H9 (cell line): Measurements from ENCODE around the gene MCCC1. TPM values are rescaled to one million over a fixed set of nuclear protein-coding genes. Genes with fewer than 3 reads are reported as not detected.

ENCODE experiments used
- DNase-seq: peaks from one replicate; pipeline ENCODE4 v3.0.0-alpha.2; 2017
- H2AFZ ChIP-seq: one replicate; pipeline ENCODE4 v1.6.1; 2013; ENCODE audit warnings: mild to moderate bottlenecking, low read length, control low read depth, moderate library complexity
- H2AK5ac ChIP-seq: 2 replicates; pipeline ENCODE4 v1.6.1; 2013; ENCODE audit warnings: low read length, control low read depth, mixed read lengths; ENCODE audit not compliant: insufficient read length
- H2BK120ac ChIP-seq: one replicate; pipeline ENCODE4 v1.6.1; 2013; ENCODE audit warnings: low read depth, mild to moderate bottlenecking, low read length, control low read depth, inconsistent platforms; ENCODE audit not compliant: poor library complexity, severe bottlenecking
- H2BK12ac ChIP-seq: 2 replicates; pipeline ENCODE4 v1.6.1; 2013; ENCODE audit warnings: low read length, control low read depth, mixed read lengths, low read depth; ENCODE audit not compliant: insufficient read length
- H2BK15ac ChIP-seq: 2 replicates; pipeline ENCODE4 v1.6.1; 2013; ENCODE audit warnings: low read depth, low read length, control low read depth
- H2BK20ac ChIP-seq: one replicate; pipeline ENCODE4 v1.6.1; 2013; ENCODE audit warnings: low read depth, mild to moderate bottlenecking, low read length, control low read depth, inconsistent platforms; ENCODE audit not compliant: poor library complexity, severe bottlenecking
- H2BK5ac ChIP-seq: 2 replicates; pipeline ENCODE4 v1.6.1; 2013; ENCODE audit warnings: low read length, control low read depth, mixed read lengths; ENCODE audit not compliant: insufficient read length
- H3K14ac ChIP-seq: 2 replicates; pipeline ENCODE4 v1.6.1; 2013; ENCODE audit warnings: low read length, control low read depth; ENCODE audit not compliant: insufficient read depth
- H3K18ac ChIP-seq: 2 replicates; pipeline ENCODE4 v1.6.1; 2013; ENCODE audit warnings: low read depth, mild to moderate bottlenecking, mixed read lengths, low read length, control low read depth; ENCODE audit not compliant: insufficient read length
- H3K23ac ChIP-seq: 2 replicates; pipeline ENCODE4 v1.6.1; 2013; ENCODE audit warnings: low read length, control low read depth, mixed read lengths, low read depth; ENCODE audit not compliant: insufficient read length
- H3K23me2 ChIP-seq: 2 replicates; pipeline ENCODE4 v1.6.1; 2013; ENCODE audit warnings: low read depth, mild to moderate bottlenecking, mixed read lengths, low read length, control low read depth; ENCODE audit not compliant: insufficient read length, poor library complexity, severe bottlenecking
- H3K27ac ChIP-seq: 2 replicates; pipeline ENCODE4 v1.5.1; 2013; ENCODE audit warnings: low read length, control low read depth, mixed read lengths, low read depth; ENCODE audit not compliant: insufficient read length
- H3K27me3 ChIP-seq: 2 replicates; pipeline ENCODE4 v1.6.1; 2013; ENCODE audit warnings: low read length, control low read depth, inconsistent platforms; ENCODE audit not compliant: insufficient read depth
- H3K4ac ChIP-seq: 2 replicates; pipeline ENCODE4 v1.6.1; 2013; ENCODE audit warnings: low read depth, mild to moderate bottlenecking, control low read depth, inconsistent platforms, low read length, moderate library complexity
- H3K4me1 ChIP-seq: 2 replicates; pipeline ENCODE4 v1.6.1; 2013; ENCODE audit warnings: low read length, control low read depth, inconsistent platforms; ENCODE audit not compliant: insufficient read depth
- H3K4me2 ChIP-seq: 2 replicates; pipeline ENCODE4 v1.6.1; 2013; ENCODE audit warnings: low read length, control low read depth, mixed read lengths; ENCODE audit not compliant: insufficient read length, insufficient read depth
- H3K56ac ChIP-seq: 2 replicates; pipeline ENCODE4 v1.6.1; 2013; ENCODE audit warnings: low read depth, mild to moderate bottlenecking, mixed read lengths, low read length, control low read depth; ENCODE audit not compliant: insufficient read length
- H3K79me1 ChIP-seq: 2 replicates; pipeline ENCODE4 v1.6.1; 2013; ENCODE audit warnings: low read depth, mild to moderate bottlenecking, moderate library complexity, low read length, control low read depth, inconsistent platforms; ENCODE audit not compliant: insufficient read depth, poor library complexity, severe bottlenecking
- H3K79me2 ChIP-seq: 2 replicates; pipeline ENCODE4 v1.6.1; 2013; ENCODE audit warnings: low read length, control low read depth, inconsistent platforms; ENCODE audit not compliant: insufficient read depth
- H3K9ac ChIP-seq: 2 replicates; pipeline ENCODE4 v1.6.1; 2013; ENCODE audit warnings: low read length, control low read depth, mixed read lengths; ENCODE audit not compliant: insufficient read length; ENCODE audit errors: extremely low read depth
- H3K9me3 ChIP-seq: one replicate; pipeline ENCODE4 v1.6.1; 2013; ENCODE audit warnings: low read depth, low read length, inconsistent platforms; ENCODE audit not compliant: control insufficient read depth
- H3T11ph ChIP-seq: one replicate; pipeline ENCODE4 v1.6.1; 2013; ENCODE audit warnings: mild to moderate bottlenecking, low read length, control low read depth, inconsistent platforms
- H4K20me1 ChIP-seq: one replicate; pipeline ENCODE4 v1.6.1; 2013; ENCODE audit not compliant: control insufficient read depth, insufficient read length, insufficient read depth
- H4K5ac ChIP-seq: 2 replicates; pipeline ENCODE4 v1.6.1; 2013; ENCODE audit warnings: low read depth, mild to moderate bottlenecking, mixed read lengths, low read length, control low read depth; ENCODE audit not compliant: insufficient read length
- H4K8ac ChIP-seq: replicated peaks from 2 replicates; pipeline ENCODE4 v1.6.1; 2013; ENCODE audit warnings: low read length, control low read depth, mixed read lengths, low read depth; ENCODE audit not compliant: insufficient read length
- H4K91ac ChIP-seq: 2 replicates; pipeline ENCODE4 v1.6.1; 2013; ENCODE audit warnings: low read depth, mild to moderate bottlenecking, moderate library complexity, mixed read lengths, low read length, control low read depth; ENCODE audit not compliant: insufficient read length
- H3K27ac Mint-ChIP-seq, 3 experiments: 2 replicates in 2 of 3; 3 replicates in 1 of 3; pipeline ENCODE4 v1.8.0; 2020 to 2021; ENCODE audit warnings: mixed read lengths in 3 of 3, mild to moderate bottlenecking in 1 of 3, moderate library complexity in 1 of 3
- H3K27me3 Mint-ChIP-seq: 2 replicates; pipeline ENCODE4 v1.8.0; 2021; ENCODE audit warnings: low read depth, mild to moderate bottlenecking, moderate library complexity, mixed read lengths
- H3K36me3 Mint-ChIP-seq, 3 experiments: 2 replicates in 2 of 3; 3 replicates in 1 of 3; pipeline ENCODE4 v1.8.0; 2020 to 2021; ENCODE audit warnings: low read depth in 3 of 3, mixed read lengths in 3 of 3; ENCODE audit not compliant: insufficient read depth in 1 of 3
- H3K4me1 Mint-ChIP-seq, 2 experiments: 2 replicates each; pipeline ENCODE4 v1.8.0; 2020; ENCODE audit warnings: mixed read lengths in 2 of 2
- H3K4me3 Mint-ChIP-seq, 2 experiments: 2 replicates in 1 of 2; 3 replicates in 1 of 2; pipeline ENCODE4 v1.8.0; 2020 to 2021; ENCODE audit warnings: mild to moderate bottlenecking in 2 of 2, mixed read lengths in 2 of 2, moderate library complexity in 1 of 2
- H3K9me3 Mint-ChIP-seq, 2 experiments: 2 replicates in 1 of 2; 3 replicates in 1 of 2; pipeline ENCODE4 v1.8.0; 2020; ENCODE audit warnings: mild to moderate bottlenecking in 2 of 2, mixed read lengths in 2 of 2, moderate library complexity in 1 of 2
- WGBS: extraction: QIAGEN DNeasy Blood & Tissue Kit; methylation state at CpG from one replicate; pipeline ENCODE4 v1.1.7; 2013; ENCODE audit warnings: missing lambda C conversion rate, low lambda C conversion rate, mixed read lengths; ENCODE audit not compliant: insufficient read length; ENCODE audit errors: extremely low coverage; 5-methylcytosine and 5-hydroxymethylcytosine counted together
- total RNA-seq: library from RNA; stranded (reverse); gene quantifications from 2 replicates; pipeline ENCODE4 v1.2.1, GENCODE V29; 2021
- TF ChIP-seq, protein P1 (sequence below): fragments of 200-600 bp; sonication (generic); conservative IDR thresholded peaks from 3 replicates; pipeline ENCODE4 v1.8.0; 2021; ENCODE audit warnings: antibody characterized with exemption, mild to moderate bottlenecking

MCCC1 gene
- total RNA-seq, 1 experiment from 2014 or later = 18.3 TPM

DNA sequence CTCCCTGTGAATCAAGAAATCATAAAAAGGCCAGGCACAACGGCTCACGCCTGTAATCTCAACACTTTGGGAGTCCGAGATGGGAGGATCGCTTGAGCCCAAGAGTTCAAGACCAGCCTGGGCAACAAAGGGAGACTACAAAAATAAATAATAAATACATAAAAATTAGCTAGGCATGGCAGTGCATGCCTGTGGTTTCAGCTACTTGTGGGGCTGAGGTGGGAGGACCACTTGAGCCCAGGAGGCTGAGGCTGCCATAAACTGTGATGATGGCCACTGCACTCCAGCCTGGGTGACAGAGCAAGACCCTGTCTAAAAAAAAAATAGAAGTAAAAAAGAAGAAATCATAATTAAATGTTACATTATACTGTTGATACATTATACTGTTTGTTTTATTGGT lies 91.0 kb downstream of the MCCC1 start:
- Histone ChIP-seq H3K27ac (no peak overlapping the region), H2BK20ac (no peak overlapping the region), H3K23ac (no peak overlapping the region), H2BK120ac (no peak overlapping the region), H2AFZ (no peak overlapping the region), H4K20me1 (no peaks in the 10 kb centered on the region), H3K56ac (no peak overlapping the region), H3K23me2 (no peaks in the 10 kb centered on the region), H3K4me2 (no peak overlapping the region), H3K79me2 (no peaks in the 10 kb centered on the region), H3K14ac (no peak overlapping the region), H3K79me1 (no peaks in the 10 kb centered on the region), H4K8ac (no peak overlapping the region), H3T11ph (no peak overlapping the region), H3K4me1 (peaks cover 7% of the 10 kb centered on the region; the same call in 1 of the 2 replicates), H4K5ac (no peak overlapping the region), H2BK5ac (no peak overlapping the region), H3K27me3 (no peaks in the 10 kb centered on the region), H3K18ac (no peak overlapping the region), H3K9ac (no peak overlapping the region), H4K91ac (no peak overlapping the region), H3K4ac (no peak overlapping the region), H2BK15ac (no peak overlapping the region), H2AK5ac (no peak overlapping the region), H2BK12ac (no peak overlapping the region), H3K9me3 (no peaks in the 10 kb centered on the region)
- TF ChIP-seq, protein P1, sequence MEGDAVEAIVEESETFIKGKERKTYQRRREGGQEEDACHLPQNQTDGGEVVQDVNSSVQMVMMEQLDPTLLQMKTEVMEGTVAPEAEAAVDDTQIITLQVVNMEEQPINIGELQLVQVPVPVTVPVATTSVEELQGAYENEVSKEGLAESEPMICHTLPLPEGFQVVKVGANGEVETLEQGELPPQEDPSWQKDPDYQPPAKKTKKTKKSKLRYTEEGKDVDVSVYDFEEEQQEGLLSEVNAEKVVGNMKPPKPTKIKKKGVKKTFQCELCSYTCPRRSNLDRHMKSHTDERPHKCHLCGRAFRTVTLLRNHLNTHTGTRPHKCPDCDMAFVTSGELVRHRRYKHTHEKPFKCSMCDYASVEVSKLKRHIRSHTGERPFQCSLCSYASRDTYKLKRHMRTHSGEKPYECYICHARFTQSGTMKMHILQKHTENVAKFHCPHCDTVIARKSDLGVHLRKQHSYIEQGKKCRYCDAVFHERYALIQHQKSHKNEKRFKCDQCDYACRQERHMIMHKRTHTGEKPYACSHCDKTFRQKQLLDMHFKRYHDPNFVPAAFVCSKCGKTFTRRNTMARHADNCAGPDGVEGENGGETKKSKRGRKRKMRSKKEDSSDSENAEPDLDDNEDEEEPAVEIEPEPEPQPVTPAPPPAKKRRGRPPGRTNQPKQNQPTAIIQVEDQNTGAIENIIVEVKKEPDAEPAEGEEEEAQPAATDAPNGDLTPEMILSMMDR = no peak
- no peaks in the 10 kb centered on the region for H3K27me3 Mint-ChIP-seq
- no peak overlapping the region for H3K4me3 Mint-ChIP-seq
- WGBS = no CpG with 5 or more reads among the region's 4 CpGs
- no peaks in the 10 kb centered on the region for H3K36me3 Mint-ChIP-seq
- peak overlapping the region in 2 of 3 experiments; percentile 40 to 67; a peak in 3 of 7 replicates for H3K27ac Mint-ChIP-seq
- no peak for DNase-seq
- H3K4me1 Mint-ChIP-seq = peaks cover 25 to 26% of the 10 kb centered on the region in 2 experiments
- no peaks in the 10 kb centered on the region for H3K9me3 Mint-ChIP-seq
